K562 (cell line): ENCODE results near the gene SPDYA. TPM values are rescaled to one million over a fixed set of nuclear protein-coding genes. Genes with fewer than 3 reads are reported as not detected.

Experiments
- ETS1 ChIP-seq: conservative IDR thresholded peaks from 2 replicates; pipeline ENCODE4 v1.6.1; 2011; ENCODE audit warnings: low read depth, mild to moderate bottlenecking, low read length; ENCODE audit not compliant: control insufficient read depth
- HDAC1 ChIP-seq, 2 experiments: fragments of 450-650 bp; IDR thresholded peaks; 2 replicates each; pipeline ENCODE4 v1.6.1; 2016 to 2017; ENCODE audit warnings: inconsistent platforms in 1 of 2, mild to moderate bottlenecking in 1 of 2, moderate library complexity in 1 of 2
- OTX1 ChIP-seq: fragments of 450-650 bp; formaldehyde crosslinking; IDR thresholded peaks from 2 replicates; pipeline ENCODE4 v1.4.0; 2022; ENCODE audit warnings: mild to moderate bottlenecking
- YY1 ChIP-seq, 3 experiments: IDR thresholded peaks; 2 replicates each; pipeline ENCODE4 v1.6.1; 2011; ENCODE audit warnings: low read length in 2 of 3, mild to moderate bottlenecking in 2 of 3, moderate library complexity in 2 of 3, borderline replicate concordance in 1 of 3, control low read depth in 1 of 3, low read depth in 1 of 3; ENCODE audit not compliant: insufficient read depth in 3 of 3, insufficient replicate concordance in 2 of 3, control insufficient read depth in 1 of 3, insufficient read length in 1 of 3; ENCODE audit errors: extremely low read depth in 1 of 3
- ZNF431 ChIP-seq: sonication (generic); formaldehyde crosslinking; IDR thresholded peaks from 2 replicates; pipeline ENCODE4 v1.8.0; 2022; ENCODE audit warnings: mild to moderate bottlenecking, missing genetic modification reagents
- polyA plus RNA-seq, 8 experiments: library from polyadenylated mRNA; depleted of rRNA in 4 of 8; stranded (reverse) in 5 of 8; unstranded in 3 of 8; fragments of >200 nt; fragmentation: Nextera tagmentation in 2 of 8; fragmentation: Illumina TruSeq in 1 of 8; extraction: Ambion mirVana in 2 of 8; extraction: Trizol in 1 of 8; gene quantifications; 2 replicates each; pipeline versions ENCODE4 v1.2.1 to v1.2.3, GENCODE V29; 2011 to 2014; ENCODE audit warnings: inconsistent platforms in 1 of 8, missing spikeins in 1 of 8
- total RNA-seq, 7 experiments: library from RNA; depleted of rRNA in 6 of 7; stranded (reverse); fragments of >200 nt in 6 of 7; fragmentation: Illumina TruSeq in 2 of 7; extraction: Trizol in 2 of 7; gene quantifications; 2 replicates each; pipeline versions ENCODE4 v1.2.1 to v1.2.3, GENCODE V29; 2011 to 2021; ENCODE audit warnings: low replicate concordance in 1 of 7
- TF ChIP-seq, protein P1 (sequence below): fragments of 200-600 bp; sonication (generic); IDR thresholded peaks from one replicate; pipeline ENCODE4 v1.6.1; 2012; ENCODE audit warnings: mild to moderate bottlenecking, low read depth, low read length, inconsistent platforms
- TF ChIP-seq, protein P2 (sequence below), 3 experiments: fragments of 200-800 bp in 1 of 3; sonication (Bioruptor generic) in 1 of 3; sonication (generic) in 1 of 3; formaldehyde crosslinking in 1 of 3; IDR thresholded peaks; 2 replicates each; pipeline versions ENCODE4 v1.6.1 to v1.8.0; 2016 to 2022; ENCODE audit warnings: mild to moderate bottlenecking in 2 of 3, missing compliant biosample characterization in 2 of 3, missing genetic modification characterization in 2 of 3, missing genetic modification reagents in 1 of 3
- TF ChIP-seq, protein P3 (sequence below): sonication (generic); formaldehyde crosslinking; IDR thresholded peaks from 2 replicates; pipeline ENCODE4 v1.8.0; 2022; ENCODE audit warnings: missing genetic modification reagents, mild to moderate bottlenecking, borderline replicate concordance

The SPDYA gene
- total and polyA plus RNA-seq, 9 of the 15 experiments (the other 6 are each of a cell fraction or from before 2014, with no cell fraction given) = 0.05 to 1.6 (median 0.30) TPM; not detected in 1

DNA sequence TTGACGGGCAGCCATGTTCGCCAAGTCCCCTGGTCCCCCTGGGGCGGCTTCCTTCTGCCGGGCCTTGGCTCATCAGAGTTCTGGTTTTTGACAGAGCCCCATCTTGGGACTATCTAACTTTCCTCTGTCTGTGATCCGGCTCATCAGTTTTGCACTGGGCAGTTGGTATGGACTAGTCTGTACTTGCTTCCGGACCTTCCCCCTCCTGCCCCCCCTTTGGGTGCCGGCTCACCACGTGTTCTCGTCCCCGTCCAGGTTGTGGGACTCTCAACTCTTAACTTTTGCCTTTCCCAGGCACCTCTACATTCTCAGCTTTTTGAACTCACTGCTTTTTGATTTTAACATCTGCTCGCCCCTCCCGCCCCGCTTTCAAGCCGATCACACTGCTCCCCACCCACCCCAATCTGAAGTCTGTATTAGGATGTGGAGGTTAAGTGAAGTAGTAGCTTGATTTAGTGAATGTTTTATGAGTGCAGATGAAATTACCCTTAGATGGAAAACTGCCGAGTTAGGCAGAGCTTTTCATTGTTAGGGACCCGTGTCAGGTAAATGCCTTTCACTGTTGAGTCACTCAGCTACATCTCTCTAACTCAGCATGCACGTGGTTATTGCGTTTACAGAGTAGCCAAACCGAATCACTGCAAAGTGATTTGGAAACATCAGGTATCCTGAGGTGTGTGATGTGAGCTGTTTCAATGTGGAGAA is 84.7 kb downstream of the SPDYA start (continued):
- TF ChIP-seq, protein P1, sequence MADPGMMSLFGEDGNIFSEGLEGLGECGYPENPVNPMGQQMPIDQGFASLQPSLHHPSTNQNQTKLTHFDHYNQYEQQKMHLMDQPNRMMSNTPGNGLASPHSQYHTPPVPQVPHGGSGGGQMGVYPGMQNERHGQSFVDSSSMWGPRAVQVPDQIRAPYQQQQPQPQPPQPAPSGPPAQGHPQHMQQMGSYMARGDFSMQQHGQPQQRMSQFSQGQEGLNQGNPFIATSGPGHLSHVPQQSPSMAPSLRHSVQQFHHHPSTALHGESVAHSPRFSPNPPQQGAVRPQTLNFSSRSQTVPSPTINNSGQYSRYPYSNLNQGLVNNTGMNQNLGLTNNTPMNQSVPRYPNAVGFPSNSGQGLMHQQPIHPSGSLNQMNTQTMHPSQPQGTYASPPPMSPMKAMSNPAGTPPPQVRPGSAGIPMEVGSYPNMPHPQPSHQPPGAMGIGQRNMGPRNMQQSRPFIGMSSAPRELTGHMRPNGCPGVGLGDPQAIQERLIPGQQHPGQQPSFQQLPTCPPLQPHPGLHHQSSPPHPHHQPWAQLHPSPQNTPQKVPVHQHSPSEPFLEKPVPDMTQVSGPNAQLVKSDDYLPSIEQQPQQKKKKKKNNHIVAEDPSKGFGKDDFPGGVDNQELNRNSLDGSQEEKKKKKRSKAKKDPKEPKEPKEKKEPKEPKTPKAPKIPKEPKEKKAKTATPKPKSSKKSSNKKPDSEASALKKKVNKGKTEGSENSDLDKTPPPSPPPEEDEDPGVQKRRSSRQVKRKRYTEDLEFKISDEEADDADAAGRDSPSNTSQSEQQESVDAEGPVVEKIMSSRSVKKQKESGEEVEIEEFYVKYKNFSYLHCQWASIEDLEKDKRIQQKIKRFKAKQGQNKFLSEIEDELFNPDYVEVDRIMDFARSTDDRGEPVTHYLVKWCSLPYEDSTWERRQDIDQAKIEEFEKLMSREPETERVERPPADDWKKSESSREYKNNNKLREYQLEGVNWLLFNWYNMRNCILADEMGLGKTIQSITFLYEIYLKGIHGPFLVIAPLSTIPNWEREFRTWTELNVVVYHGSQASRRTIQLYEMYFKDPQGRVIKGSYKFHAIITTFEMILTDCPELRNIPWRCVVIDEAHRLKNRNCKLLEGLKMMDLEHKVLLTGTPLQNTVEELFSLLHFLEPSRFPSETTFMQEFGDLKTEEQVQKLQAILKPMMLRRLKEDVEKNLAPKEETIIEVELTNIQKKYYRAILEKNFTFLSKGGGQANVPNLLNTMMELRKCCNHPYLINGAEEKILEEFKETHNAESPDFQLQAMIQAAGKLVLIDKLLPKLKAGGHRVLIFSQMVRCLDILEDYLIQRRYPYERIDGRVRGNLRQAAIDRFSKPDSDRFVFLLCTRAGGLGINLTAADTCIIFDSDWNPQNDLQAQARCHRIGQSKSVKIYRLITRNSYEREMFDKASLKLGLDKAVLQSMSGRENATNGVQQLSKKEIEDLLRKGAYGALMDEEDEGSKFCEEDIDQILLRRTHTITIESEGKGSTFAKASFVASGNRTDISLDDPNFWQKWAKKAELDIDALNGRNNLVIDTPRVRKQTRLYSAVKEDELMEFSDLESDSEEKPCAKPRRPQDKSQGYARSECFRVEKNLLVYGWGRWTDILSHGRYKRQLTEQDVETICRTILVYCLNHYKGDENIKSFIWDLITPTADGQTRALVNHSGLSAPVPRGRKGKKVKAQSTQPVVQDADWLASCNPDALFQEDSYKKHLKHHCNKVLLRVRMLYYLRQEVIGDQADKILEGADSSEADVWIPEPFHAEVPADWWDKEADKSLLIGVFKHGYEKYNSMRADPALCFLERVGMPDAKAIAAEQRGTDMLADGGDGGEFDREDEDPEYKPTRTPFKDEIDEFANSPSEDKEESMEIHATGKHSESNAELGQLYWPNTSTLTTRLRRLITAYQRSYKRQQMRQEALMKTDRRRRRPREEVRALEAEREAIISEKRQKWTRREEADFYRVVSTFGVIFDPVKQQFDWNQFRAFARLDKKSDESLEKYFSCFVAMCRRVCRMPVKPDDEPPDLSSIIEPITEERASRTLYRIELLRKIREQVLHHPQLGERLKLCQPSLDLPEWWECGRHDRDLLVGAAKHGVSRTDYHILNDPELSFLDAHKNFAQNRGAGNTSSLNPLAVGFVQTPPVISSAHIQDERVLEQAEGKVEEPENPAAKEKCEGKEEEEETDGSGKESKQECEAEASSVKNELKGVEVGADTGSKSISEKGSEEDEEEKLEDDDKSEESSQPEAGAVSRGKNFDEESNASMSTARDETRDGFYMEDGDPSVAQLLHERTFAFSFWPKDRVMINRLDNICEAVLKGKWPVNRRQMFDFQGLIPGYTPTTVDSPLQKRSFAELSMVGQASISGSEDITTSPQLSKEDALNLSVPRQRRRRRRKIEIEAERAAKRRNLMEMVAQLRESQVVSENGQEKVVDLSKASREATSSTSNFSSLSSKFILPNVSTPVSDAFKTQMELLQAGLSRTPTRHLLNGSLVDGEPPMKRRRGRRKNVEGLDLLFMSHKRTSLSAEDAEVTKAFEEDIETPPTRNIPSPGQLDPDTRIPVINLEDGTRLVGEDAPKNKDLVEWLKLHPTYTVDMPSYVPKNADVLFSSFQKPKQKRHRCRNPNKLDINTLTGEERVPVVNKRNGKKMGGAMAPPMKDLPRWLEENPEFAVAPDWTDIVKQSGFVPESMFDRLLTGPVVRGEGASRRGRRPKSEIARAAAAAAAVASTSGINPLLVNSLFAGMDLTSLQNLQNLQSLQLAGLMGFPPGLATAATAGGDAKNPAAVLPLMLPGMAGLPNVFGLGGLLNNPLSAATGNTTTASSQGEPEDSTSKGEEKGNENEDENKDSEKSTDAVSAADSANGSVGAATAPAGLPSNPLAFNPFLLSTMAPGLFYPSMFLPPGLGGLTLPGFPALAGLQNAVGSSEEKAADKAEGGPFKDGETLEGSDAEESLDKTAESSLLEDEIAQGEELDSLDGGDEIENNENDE = no peak
- TF ChIP-seq YY1 (IDR thresholded peaks at IDR 0.05; ENCODE audit: borderline replicate concordance in 1 of 3, control insufficient read depth in 1 of 3, extremely low read depth in 1 of 3, insufficient read depth in 3 of 3, insufficient read length in 1 of 3, insufficient replicate concordance in 2 of 3, low read depth in 1 of 3, low read length in 2 of 3) (peak in 2 of 3 experiments; percentile 23 to 87), OTX1 (CRISPR knock-in tag) (no peak), HDAC1 (IDR thresholded peaks at IDR 0.05) (peak in 1 of 2 experiments; percentile 76; a peak in 2 of 4 replicates), ZNF431 (CRISPR knock-in tag) (peak; percentile 11; the same call in 1 of the 2 replicates), ETS1 (peak; percentile 71; the same call in 1 of the 2 replicates)
- TF ChIP-seq, protein P2, sequence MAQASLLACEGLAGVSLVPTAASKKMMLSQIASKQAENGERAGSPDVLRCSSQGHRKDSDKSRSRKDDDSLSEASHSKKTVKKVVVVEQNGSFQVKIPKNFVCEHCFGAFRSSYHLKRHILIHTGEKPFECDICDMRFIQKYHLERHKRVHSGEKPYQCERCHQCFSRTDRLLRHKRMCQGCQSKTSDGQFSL (CRISPR knock-in tag; IDR thresholded peaks at IDR 0.05) = peak; percentile 83
- TF ChIP-seq, protein P2 (tag; IDR thresholded peaks at IDR 0.05) = no peak; a peak in 1 of 4 replicates
- TF ChIP-seq, protein P3, sequence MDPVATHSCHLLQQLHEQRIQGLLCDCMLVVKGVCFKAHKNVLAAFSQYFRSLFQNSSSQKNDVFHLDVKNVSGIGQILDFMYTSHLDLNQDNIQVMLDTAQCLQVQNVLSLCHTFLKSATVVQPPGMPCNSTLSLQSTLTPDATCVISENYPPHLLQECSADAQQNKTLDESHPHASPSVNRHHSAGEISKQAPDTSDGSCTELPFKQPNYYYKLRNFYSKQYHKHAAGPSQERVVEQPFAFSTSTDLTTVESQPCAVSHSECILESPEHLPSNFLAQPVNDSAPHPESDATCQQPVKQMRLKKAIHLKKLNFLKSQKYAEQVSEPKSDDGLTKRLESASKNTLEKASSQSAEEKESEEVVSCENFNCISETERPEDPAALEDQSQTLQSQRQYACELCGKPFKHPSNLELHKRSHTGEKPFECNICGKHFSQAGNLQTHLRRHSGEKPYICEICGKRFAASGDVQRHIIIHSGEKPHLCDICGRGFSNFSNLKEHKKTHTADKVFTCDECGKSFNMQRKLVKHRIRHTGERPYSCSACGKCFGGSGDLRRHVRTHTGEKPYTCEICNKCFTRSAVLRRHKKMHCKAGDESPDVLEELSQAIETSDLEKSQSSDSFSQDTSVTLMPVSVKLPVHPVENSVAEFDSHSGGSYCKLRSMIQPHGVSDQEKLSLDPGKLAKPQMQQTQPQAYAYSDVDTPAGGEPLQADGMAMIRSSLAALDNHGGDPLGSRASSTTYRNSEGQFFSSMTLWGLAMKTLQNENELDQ (CRISPR knock-in tag) = no peak
